Panc1 (cell line): ENCODE results near the gene ZNF518B. TPM values are rescaled to one million over a fixed set of nuclear protein-coding genes. Genes with fewer than 3 reads are reported as not detected.

Experiments used
- ATAC-seq: fragments of 200-7000 bp; cut with Tn5 transposase; 2 replicates; pipeline ENCODE4 v1.9.1; 2020; ENCODE audit warnings: mild to moderate bottlenecking, moderate library complexity
- BruUV-seq: library from RNA; stranded (reverse); fragments of 400-500 nt; replicated peaks from 2 replicates; lab custom pipeline; 2021; lab: Mats Ljungman, UMichigan
- CTCF ChIA-PET: fragments of 300-600 bp; sonication (Branson Sonifier 250); formaldehyde crosslinking; loops from one replicate; lab custom pipeline; 2022; ENCODE audit warnings: antibody characterized with exemption; lab: Charles Lee
- POLR2A ChIA-PET: fragments of 300-600 bp; sonication (Branson Sonifier 250); formaldehyde crosslinking; loops from one replicate; lab custom pipeline; 2022; ENCODE audit warnings: antibody characterized with exemption; lab: Charles Lee
- DNase-seq: peaks from one replicate; pipeline ENCODE4 v3.0.0-alpha.2; 2010; ENCODE audit warnings: low read depth, low spot score
- H3K27ac ChIP-seq: 2 replicates; pipeline ENCODE4 v1.5.1; 2011; ENCODE audit warnings: mild to moderate bottlenecking, low read length, inconsistent platforms
- H3K27me3 ChIP-seq: fragments of 200-500 bp; sonication (Bioruptor generic); 2 replicates; pipeline ENCODE4 v1.6.0; 2014; ENCODE audit warnings: low read length, inconsistent platforms; ENCODE audit not compliant: control insufficient read depth, insufficient read depth
- H3K36me3 ChIP-seq: fragments of 200-500 bp; sonication (Bioruptor generic); 2 replicates; pipeline ENCODE4 v1.5.1; 2014; ENCODE audit warnings: inconsistent platforms, mild to moderate bottlenecking, low read length, moderate library complexity; ENCODE audit not compliant: control insufficient read depth, insufficient read depth
- H3K4me1 ChIP-seq: 2 replicates; pipeline ENCODE4 v1.5.1; 2011; ENCODE audit warnings: inconsistent platforms, mild to moderate bottlenecking, low read length, moderate library complexity; ENCODE audit not compliant: control insufficient read depth, insufficient read depth
- H3K4me3 ChIP-seq, 2 experiments: 2 replicates each; pipeline ENCODE4 v1.5.1; 2011 to 2012; ENCODE audit warnings: low read depth in 2 of 2, low read length in 2 of 2, mild to moderate bottlenecking in 2 of 2, inconsistent platforms in 1 of 2, moderate library complexity in 1 of 2
- H3K9me3 ChIP-seq: fragments of 200-500 bp; sonication (Bioruptor generic); 2 replicates; pipeline ENCODE4 v1.5.1; 2014; ENCODE audit warnings: low read depth, mild to moderate bottlenecking, inconsistent platforms, low read length, moderate library complexity; ENCODE audit not compliant: control insufficient read depth, insufficient read depth
- POLR2AphosphoS5 ChIP-seq: IDR thresholded peaks from 2 replicates; pipeline ENCODE4 v1.6.1; 2012; ENCODE audit warnings: mild to moderate bottlenecking, low read depth, low read length, moderate library complexity
- SIN3A ChIP-seq: IDR thresholded peaks from 2 replicates; pipeline ENCODE4 v1.6.1; 2012; ENCODE audit warnings: low read depth, mild to moderate bottlenecking, low read length, moderate library complexity, borderline replicate concordance; ENCODE audit not compliant: insufficient read depth
- TCF7L2 ChIP-seq: IDR thresholded peaks from 2 replicates; pipeline ENCODE4 v1.6.1; 2011; ENCODE audit warnings: mild to moderate bottlenecking, low read depth, low read length, inconsistent platforms
- in situ Hi-C: cut with HindIII; loops from 2 replicates; pipeline ENCODE4 v1.10.0; 2016; ENCODE audit warnings: low sequenced_read_pairs, low pct_unique_long_range_greater_than_20kb
- intact Hi-C: fragments of 100-400 bp; cut with micrococcal nuclease; formaldehyde crosslinking; loops from one replicate; pipeline ENCODE4 v1.10.0; 2022; ENCODE audit not compliant: unreplicated experiment
- total RNA-seq: library from RNA; stranded (reverse); gene quantifications from one replicate; pipeline ENCODE4 v1.2.1, GENCODE V29; 2021; ENCODE audit not compliant: unreplicated experiment
- TF ChIP-seq, protein P1 (sequence below): fragments of 450-650 bp; IDR thresholded peaks from 2 replicates; pipeline ENCODE4 v1.5.1; 2017; ENCODE audit warnings: mild to moderate bottlenecking
- TF ChIP-seq, protein P2 (sequence below), 2 experiments: IDR thresholded peaks; 2 replicates each; pipeline ENCODE4 v1.6.1; 2011 to 2012; ENCODE audit warnings: low read depth in 2 of 2, control low read depth in 1 of 2, low read length in 1 of 2, mild to moderate bottlenecking in 1 of 2, moderate library complexity in 1 of 2; ENCODE audit not compliant: insufficient read depth in 1 of 2

ZNF518B gene
- total RNA-seq, 1 experiment from 2014 or later: 20.8 TPM

DNA sequence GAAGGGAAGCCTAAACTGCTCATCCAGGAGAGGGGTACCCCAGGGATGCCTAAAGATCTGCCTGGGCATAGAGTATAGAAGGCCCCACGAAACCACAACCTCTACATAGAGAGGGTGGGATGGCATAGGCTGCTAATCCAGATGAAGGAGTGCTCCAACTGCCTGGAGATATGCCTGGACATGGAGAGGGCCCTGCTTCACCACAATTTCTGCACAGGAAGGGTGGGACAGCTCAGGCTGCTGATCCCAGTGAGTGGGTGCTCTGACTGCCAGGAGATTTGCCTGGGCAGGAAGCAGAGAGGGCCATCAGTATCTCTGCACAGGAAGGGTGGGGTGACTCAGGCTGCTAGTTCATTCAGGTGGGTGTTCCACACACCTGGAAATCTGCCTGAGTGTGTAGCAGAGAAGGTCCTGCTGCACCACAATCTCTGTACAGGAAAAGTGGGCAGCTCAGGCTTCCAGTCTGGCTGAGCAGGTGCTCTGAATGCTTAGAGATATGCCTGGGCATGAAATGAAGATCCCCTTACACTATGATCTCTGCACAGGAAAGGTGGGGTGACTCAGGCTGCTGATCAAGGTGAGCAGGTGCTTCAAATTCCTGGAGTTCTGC is 61.1 kb downstream of the ZNF518B start:
- no TSS peak for BruUV-seq
- Histone ChIP-seq H3K4me1 (no peaks in the 10 kb centered on the region), H3K4me3 (no peak overlapping the region), H3K27me3 (no peaks in the 10 kb centered on the region), H3K36me3 (no peaks in the 10 kb centered on the region), H3K27ac (no peak overlapping the region), H3K9me3 (no peaks in the 10 kb centered on the region)
- ChIA-PET POLR2A (no interaction called here), CTCF (no interaction called here)
- DNase-seq: no peak
- intact Hi-C loops (no loop called here), in situ Hi-C loops (no loop called here)
- TF ChIP-seq SIN3A (no peak), TCF7L2 (no peak), POLR2AphosphoS5 (no peak)
- TF ChIP-seq, protein P1, sequence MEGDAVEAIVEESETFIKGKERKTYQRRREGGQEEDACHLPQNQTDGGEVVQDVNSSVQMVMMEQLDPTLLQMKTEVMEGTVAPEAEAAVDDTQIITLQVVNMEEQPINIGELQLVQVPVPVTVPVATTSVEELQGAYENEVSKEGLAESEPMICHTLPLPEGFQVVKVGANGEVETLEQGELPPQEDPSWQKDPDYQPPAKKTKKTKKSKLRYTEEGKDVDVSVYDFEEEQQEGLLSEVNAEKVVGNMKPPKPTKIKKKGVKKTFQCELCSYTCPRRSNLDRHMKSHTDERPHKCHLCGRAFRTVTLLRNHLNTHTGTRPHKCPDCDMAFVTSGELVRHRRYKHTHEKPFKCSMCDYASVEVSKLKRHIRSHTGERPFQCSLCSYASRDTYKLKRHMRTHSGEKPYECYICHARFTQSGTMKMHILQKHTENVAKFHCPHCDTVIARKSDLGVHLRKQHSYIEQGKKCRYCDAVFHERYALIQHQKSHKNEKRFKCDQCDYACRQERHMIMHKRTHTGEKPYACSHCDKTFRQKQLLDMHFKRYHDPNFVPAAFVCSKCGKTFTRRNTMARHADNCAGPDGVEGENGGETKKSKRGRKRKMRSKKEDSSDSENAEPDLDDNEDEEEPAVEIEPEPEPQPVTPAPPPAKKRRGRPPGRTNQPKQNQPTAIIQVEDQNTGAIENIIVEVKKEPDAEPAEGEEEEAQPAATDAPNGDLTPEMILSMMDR: no peak
- TF ChIP-seq, protein P2, sequence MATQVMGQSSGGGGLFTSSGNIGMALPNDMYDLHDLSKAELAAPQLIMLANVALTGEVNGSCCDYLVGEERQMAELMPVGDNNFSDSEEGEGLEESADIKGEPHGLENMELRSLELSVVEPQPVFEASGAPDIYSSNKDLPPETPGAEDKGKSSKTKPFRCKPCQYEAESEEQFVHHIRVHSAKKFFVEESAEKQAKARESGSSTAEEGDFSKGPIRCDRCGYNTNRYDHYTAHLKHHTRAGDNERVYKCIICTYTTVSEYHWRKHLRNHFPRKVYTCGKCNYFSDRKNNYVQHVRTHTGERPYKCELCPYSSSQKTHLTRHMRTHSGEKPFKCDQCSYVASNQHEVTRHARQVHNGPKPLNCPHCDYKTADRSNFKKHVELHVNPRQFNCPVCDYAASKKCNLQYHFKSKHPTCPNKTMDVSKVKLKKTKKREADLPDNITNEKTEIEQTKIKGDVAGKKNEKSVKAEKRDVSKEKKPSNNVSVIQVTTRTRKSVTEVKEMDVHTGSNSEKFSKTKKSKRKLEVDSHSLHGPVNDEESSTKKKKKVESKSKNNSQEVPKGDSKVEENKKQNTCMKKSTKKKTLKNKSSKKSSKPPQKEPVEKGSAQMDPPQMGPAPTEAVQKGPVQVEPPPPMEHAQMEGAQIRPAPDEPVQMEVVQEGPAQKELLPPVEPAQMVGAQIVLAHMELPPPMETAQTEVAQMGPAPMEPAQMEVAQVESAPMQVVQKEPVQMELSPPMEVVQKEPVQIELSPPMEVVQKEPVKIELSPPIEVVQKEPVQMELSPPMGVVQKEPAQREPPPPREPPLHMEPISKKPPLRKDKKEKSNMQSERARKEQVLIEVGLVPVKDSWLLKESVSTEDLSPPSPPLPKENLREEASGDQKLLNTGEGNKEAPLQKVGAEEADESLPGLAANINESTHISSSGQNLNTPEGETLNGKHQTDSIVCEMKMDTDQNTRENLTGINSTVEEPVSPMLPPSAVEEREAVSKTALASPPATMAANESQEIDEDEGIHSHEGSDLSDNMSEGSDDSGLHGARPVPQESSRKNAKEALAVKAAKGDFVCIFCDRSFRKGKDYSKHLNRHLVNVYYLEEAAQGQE (IDR thresholded peaks at IDR 0.05; ENCODE audit: insufficient read depth in 1 of 2, low read depth in 2 of 2, low read length in 1 of 2): no peak
- ATAC-seq: no peak

Other genes with a start within 250 kb of the ZNF518B start
- gene CLNK, start 227.3 kb upstream of the ZNF518B start, total RNA-seq: not detected